HG03439 (cell line): ENCODE results near the gene INTS6.
"Not testable (repeated sequence)": the region's sequence is repeated elsewhere in the genome, so short reads cannot be mapped to it uniquely, and the experiment has no call there.

Experiments used
- ATAC-seq: cut with Tn5 transposase; IDR thresholded peaks from one replicate; pipeline ENCODE4 v1.9.1; 2021; ENCODE audit warnings: mild to moderate bottlenecking, moderate library complexity; ENCODE audit not compliant: unreplicated experiment

INTS6 gene

GRCh38 chr13:51415339-51415738 is 37.5 kb downstream of the INTS6 start:
- ATAC-seq = not testable (repeated sequence)

DNA sequence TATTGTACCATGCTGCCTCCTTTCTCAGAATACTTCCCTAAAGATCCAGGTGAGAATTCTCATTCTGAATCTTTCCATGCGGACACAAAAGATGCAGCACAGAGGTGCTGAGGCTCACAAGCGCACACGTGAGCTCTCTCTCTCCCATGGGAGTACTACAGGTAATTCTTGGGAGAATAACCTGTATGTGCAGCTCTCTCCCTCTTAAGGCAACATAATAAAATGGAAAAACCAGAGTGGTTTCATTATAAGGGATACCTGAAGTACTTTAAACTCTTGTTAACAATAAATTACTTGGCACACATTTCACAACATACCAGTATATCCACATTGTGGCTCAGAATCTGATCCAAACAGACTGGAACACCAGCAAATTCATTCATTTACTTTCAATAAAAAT is 40.4 kb downstream of the INTS6 start:
- no peak for ATAC-seq

DNA sequence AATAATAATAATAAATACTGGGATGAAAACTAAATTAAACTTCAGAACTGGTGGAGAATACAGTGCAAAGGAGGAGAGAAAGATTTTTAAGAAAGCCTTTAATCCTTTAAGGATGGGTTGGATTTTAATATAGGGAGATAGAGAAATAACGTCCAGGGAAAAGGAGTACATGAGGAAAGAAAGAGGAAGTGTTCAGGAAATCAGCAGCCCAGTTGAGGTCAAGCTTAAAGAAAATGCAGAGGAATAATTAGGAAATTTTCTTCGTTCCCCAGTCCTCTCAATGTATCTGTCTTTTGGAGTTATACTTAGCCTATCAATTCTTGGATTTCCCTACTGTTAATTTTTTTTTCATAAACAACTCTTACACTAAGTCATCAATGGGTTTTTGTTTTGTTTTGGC is 47.7 kb downstream of the INTS6 start:
- ATAC-seq = no peak

DNA sequence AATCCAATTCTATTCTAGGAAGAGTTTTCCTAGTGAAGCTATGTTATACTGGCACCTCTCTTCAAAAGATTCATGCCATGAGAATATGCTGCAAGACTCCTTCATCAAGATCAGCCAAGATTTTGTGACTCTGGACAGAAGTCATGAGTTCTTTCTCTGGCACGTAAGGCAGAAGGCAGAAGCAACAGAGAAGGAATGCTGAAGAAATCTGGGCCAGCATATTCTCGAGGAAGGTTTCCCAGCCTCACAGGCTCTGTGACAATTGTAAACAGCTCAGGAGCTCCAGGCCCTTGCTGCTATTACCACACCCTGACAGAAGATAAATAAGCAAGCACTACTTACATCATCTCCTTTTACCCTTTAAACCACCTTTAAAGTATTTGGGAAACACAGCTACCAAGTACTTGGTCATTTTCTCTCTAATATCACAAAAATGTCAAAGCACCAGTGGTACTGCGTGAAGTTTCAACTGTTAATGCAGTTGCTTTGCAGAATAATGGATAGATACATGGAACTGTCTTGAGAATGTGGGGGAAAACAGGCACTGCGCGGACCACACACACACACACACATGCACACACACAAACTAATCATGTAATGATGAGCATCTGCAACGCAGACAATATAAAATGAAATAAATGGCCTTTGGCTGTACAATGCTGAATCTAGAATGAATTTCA is 55.4 kb downstream of the INTS6 start:
- ATAC-seq = no peak

GRCh38 chr13:51396352-51396751 is 56.5 kb downstream of the INTS6 start:
- no peak for ATAC-seq

DNA sequence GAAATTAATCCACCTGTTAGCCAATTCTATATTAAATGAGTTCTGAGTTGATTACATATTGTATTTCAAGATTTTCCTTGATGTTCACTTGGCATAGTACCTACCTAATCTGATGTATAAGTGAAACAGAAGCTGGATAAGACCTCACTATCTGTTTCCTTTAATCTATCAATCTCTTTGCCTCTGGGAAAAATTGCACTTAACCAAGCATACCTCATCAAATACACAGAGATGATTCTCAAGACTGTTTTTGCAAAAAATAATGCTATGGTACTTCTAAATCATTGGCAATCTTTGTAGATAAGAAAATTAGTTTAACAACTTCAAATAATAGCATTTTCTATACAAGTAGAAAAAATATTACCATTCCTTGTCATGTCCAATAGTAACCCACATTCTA is 58.1 kb downstream of the INTS6 start:
- ATAC-seq = no peak

GRCh38 chr13:51385114-51385513 is 67.7 kb downstream of the INTS6 start:
- ATAC-seq = no peak

DNA sequence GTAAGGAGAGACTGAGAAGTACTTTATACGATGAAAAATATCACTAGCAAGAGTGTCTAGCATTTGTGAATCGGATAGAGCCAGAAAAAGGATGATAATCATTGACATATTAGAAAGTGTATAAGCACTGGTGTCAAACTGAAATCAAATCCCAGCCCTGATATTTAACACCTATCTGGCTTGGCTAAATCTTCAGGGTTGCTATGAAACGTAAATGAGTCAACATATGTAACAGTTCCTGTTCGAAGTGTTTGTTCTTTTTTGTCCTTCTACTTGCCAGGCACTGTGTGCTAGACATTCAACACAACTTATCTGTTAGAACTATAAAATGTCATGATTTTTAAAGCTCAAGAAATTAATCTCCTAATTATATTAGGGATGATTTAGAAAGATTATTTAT is 72.6 kb downstream of the INTS6 start:
- ATAC-seq = no peak

GRCh38 chr13:51373451-51373850 is 79.4 kb downstream of the INTS6 start:
- ATAC-seq = no peak

- no peak for ATAC-seq
These were observed 81.0 kb downstream of the INTS6 start for GRCh38 chr13:51371768-51372399.

GRCh38 chr13:51370811-51371210 is 82.0 kb downstream of the INTS6 start:
- no peak for ATAC-seq

DNA sequence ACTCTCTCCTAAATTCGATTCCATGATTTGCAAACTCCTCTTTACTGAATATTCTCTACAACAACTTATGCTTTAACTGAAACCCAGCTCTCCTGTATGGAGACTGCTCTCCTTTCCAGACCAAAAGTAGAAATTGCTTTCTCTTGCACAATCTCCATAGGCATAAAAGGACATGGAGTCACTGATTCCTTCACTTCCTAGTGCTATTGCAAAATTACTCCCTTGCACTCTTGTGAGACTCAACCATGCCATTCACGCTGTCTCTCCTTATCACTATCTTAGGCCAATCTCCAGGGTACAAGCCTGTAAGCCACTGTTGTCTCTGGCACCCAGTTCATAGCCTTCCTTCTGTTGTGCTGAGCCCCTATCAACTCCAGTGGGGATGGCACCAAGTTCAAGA is 82.7 kb downstream of the INTS6 start:
- ATAC-seq = no peak

- no peak for ATAC-seq
These were observed 88.3 kb downstream of the INTS6 start for GRCh38 chr13:51364404-51365008.

- no peak for ATAC-seq
These were observed 89.2 kb downstream of the INTS6 start for GRCh38 chr13:51363625-51364024.

DNA sequence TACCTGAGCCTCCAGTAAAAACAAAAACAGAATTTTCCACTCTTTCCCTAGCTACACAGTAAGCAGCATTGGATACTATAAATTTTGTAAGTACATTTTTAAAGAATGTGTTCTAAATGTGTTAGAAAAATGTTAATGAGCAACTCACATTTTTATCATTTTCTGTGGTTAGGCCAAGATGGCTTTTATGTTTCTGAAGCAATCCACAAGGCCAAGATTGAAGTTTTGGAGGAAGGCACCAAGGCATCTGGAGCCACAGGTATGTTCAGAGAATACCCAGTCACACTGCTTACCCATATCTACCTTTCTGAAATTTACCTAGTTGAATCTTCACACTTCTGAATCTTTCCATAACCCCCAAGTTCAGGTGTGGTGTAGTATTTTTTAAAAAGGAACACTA is 91.7 kb downstream of the INTS6 start:
- no peak for ATAC-seq

GRCh38 chr13:51360489-51360888 is 92.3 kb downstream of the INTS6 start:
- no peak for ATAC-seq

- no peak for ATAC-seq
These were observed 93.5 kb downstream of the INTS6 start for GRCh38 chr13:51359352-51359751.

- ATAC-seq = no peak
These were observed 94.8 kb downstream of the INTS6 start for GRCh38 chr13:51357928-51358595.

GRCh38 chr13:51355217-51355616 is 97.6 kb downstream of the INTS6 start:
- ATAC-seq = no peak

- ATAC-seq = no peak
These were observed 103.8 kb downstream of the INTS6 start for GRCh38 chr13:51349016-51349415.

DNA sequence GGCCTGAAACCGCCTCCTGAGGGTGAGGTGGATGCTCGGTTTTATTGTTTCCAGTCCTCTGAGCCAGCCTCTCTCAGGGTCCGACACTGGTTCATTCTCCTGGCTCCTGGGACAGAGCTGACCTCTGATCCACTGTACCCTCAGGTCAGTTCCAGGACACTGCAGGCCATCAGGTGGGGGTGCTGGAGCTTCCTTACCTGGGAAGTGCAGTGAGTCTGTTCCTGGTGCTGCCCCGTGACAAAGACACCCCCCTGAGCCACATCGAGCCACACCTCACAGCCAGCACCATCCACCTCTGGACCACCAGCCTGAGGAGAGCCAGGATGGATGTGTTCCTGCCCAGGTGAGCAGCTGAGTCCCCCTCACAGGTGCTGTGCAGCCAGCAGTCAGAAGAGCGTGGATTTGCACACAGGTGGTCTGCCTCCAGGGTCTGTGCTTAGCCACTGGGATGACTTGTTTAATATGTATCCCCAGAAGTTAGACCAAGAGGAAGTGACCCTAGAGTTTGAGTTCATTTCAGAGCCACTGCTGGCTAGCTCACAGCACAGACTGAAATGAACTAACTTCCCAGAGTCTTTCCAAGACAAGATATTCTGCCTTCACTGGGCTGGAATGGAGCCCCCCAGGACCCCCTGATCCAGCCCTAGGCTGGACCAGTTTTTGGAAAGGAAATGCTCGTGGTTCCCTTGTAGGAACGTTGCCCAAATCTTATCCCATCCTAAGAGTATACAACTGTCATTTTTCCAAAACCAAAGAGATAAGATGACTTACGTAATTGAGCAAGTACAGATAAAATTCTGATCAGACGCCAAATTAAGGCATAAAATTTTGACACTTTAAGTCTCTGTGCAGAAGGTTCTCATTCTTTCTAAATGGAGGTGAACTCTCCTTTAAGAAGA is 104.5 kb downstream of the INTS6 start:
- no peak for ATAC-seq
